ENCODE measurements around the gene LRRC15. TPM values are rescaled to one million over a fixed set of nuclear protein-coding genes. Genes with fewer than 3 reads are reported as not detected.

The LRRC15 gene
- polyA plus RNA-seq, 1 experiment = 4.9 TPM

DNA sequence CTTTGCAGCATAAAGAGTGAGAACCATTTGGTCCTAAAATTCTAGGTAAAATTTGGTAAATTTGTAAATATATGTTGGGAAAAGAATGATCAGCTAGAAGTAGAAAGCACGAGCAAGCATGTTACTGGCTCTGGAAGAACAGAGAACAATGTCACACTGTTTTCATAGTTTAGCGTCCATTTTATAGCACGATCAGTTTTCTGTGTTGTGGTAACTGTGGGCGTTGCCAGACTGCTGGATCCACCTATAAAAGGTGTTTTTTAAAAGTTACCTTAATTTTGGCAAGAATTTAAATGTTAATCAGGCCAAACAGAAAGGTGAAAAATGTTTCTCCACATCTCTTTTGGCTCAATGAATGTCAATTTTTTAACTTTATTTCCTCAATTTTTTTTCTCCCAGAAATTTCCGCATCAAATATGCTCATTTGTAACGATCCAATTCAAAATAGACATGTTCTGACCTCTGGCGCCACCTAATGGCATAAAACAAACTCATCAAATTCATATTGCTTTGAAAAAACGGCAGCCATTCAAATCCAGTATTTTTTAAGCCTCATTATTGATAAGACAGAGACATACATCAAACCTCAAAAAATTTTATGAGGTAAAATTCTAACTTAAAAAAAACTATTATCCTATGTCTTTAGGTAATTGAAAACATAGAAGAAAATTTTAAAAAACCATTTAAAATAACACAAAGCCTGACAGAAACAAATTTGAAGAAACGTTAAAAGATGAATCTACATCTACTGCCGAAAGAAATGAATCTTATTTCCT lies 35.0 kb upstream of the LRRC15 start:
- no peaks in the 10 kb centered on the region for H3K27me3 ChIP-seq (ENCODE audit: control insufficient read depth, insufficient read depth, low read length)
- no peaks in the 10 kb centered on the region for H3K9me3 ChIP-seq (ENCODE audit: control insufficient read depth, insufficient read depth, low read length)
- H3K27ac ChIP-seq (ENCODE audit: low read depth, low read length) = no peak overlapping the region
- no peak overlapping the region for H3K4me3 ChIP-seq (ENCODE audit: low read depth, low read length)
- ChIA-PET POLR2A (no interaction called here), CTCF (interaction anchor here (0.6 to 7.8 kb wide), 18 partner anchors 9 to 624 kb away, joined by 3 to 98 read pairs (median 4); no protein-coding TSS in a partner anchor)
- DNase-seq (ENCODE audit: low read depth, low spot score) = no peak
- TF ChIP-seq, protein P1, sequence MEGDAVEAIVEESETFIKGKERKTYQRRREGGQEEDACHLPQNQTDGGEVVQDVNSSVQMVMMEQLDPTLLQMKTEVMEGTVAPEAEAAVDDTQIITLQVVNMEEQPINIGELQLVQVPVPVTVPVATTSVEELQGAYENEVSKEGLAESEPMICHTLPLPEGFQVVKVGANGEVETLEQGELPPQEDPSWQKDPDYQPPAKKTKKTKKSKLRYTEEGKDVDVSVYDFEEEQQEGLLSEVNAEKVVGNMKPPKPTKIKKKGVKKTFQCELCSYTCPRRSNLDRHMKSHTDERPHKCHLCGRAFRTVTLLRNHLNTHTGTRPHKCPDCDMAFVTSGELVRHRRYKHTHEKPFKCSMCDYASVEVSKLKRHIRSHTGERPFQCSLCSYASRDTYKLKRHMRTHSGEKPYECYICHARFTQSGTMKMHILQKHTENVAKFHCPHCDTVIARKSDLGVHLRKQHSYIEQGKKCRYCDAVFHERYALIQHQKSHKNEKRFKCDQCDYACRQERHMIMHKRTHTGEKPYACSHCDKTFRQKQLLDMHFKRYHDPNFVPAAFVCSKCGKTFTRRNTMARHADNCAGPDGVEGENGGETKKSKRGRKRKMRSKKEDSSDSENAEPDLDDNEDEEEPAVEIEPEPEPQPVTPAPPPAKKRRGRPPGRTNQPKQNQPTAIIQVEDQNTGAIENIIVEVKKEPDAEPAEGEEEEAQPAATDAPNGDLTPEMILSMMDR (IDR thresholded peaks at IDR 0.05; ENCODE audit: low read depth, low read length) = peak; percentile 66

DNA sequence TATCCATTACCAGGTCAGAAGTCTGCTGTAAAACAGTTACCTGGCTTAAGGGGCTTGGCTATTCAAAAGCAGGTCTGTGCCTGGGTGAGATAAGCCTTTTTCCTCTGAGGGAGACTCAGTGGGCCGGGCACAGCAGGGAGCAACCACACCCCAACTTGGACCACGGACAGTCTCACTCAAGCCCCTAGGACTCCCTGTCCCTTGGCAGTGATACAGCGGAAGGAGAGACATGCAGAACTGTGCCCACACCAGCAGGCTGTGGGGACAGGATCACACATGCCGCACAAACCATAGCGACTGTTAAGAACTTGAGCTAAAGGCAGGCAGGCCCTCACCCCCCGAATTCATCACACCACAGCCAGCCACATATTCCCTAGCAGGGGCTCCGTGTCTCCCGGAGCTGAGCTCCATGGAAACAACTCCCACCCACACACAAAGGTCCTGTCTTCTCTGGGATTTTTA lies 32.4 kb upstream of the LRRC15 start:
- CTCF ChIA-PET = interaction anchor here (0.7 to 7.8 kb wide), 6 partner anchors 9 to 69 kb away, joined by 3 to 98 read pairs (median 3); no protein-coding TSS in a partner anchor
- Histone ChIP-seq H3K27ac (ENCODE audit: low read depth, low read length) (no peak overlapping the region), H3K4me3 (ENCODE audit: low read depth, low read length) (no peak overlapping the region), H3K9me3 (ENCODE audit: control insufficient read depth, insufficient read depth, low read length) (no peaks in the 10 kb centered on the region), H3K27me3 (ENCODE audit: control insufficient read depth, insufficient read depth, low read length) (peaks cover 11% of the 10 kb centered on the region)
- TF ChIP-seq, protein P1 (IDR thresholded peaks at IDR 0.05; ENCODE audit: low read depth, low read length) = no peak
- POLR2A ChIA-PET = no interaction called here
- no peak for DNase-seq (ENCODE audit: low read depth, low spot score)

DNA sequence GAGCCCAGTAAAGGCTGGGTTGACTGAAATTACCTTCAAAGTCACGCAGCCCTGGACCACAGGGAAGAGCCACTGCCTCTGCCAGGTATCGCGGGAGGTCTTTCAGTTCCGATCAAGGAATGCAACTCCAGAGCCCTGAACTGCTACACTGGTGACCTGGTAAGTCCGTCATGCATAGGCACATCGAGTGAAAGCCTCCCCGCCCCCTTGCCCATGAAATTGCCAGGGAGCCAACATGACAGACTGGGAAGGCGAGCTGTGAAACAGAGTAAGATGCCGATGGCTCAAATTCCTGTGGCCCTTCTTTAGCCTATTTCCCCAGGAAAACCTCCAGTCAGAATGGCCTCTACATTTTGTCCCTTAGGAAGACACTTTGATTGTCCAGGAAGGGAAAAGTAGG lies 31.8 kb upstream of the LRRC15 start:
- POLR2A ChIA-PET = no interaction called here
- H3K9me3 ChIP-seq (ENCODE audit: control insufficient read depth, insufficient read depth, low read length) = no peaks in the 10 kb centered on the region
- H3K4me3 ChIP-seq (ENCODE audit: low read depth, low read length) = no peak overlapping the region
- CTCF ChIA-PET = interaction anchor here (1.2 to 7.8 kb wide), 3 partner anchors 51 to 66 kb away, joined by 3 to 98 read pairs (median 4); no protein-coding TSS in a partner anchor
- no peak overlapping the region for H3K27ac ChIP-seq (ENCODE audit: low read depth, low read length)
- no peak for DNase-seq (ENCODE audit: low read depth, low spot score)
- H3K27me3 ChIP-seq (ENCODE audit: control insufficient read depth, insufficient read depth, low read length) = peaks cover 13% of the 10 kb centered on the region
- TF ChIP-seq, protein P1 (IDR thresholded peaks at IDR 0.05; ENCODE audit: low read depth, low read length) = no peak

DNA sequence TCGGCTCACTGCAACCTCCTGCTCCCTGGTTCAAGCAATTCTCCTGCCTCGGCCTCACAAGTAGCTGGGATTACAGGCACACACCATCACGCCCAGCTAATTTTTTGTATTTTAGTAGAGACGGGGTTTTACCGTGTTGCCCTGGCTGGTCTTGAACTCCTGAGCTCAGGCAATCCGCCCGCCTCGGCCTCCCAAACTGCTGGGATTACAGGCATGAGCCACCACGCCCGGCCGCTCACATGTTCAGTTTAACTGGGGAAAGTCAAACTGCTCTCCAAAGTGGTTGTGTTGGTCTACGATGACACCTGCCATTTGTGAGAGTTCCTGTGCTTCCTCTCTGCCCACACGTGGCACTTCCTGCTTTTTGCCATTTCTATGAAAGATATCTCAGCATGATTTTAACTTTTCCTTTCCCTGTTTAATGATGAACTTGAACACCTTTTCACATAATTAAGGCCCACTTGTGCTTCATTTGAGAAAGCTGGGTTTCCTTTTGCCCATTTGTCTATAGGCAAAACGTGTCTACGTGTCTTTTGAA lies 30.4 kb upstream of the LRRC15 start:
- ChIA-PET CTCF (interaction anchor here (0.6 to 6.7 kb wide), 5 partner anchors 56 to 681 kb away, joined by 3 to 69 read pairs (median 6); no protein-coding TSS in a partner anchor), POLR2A (interaction anchor here (0.6 kb wide), 1 partner anchor 60 kb away, joined by 4 read pairs; no protein-coding TSS in a partner anchor)
- Histone ChIP-seq H3K4me3 (ENCODE audit: low read depth, low read length) (no peak overlapping the region), H3K27ac (ENCODE audit: low read depth, low read length) (no peak overlapping the region), H3K9me3 (ENCODE audit: control insufficient read depth, insufficient read depth, low read length) (no peaks in the 10 kb centered on the region), H3K27me3 (ENCODE audit: control insufficient read depth, insufficient read depth, low read length) (peaks cover 14% of the 10 kb centered on the region)
- DNase-seq (ENCODE audit: low read depth, low spot score) = no peak
- TF ChIP-seq, protein P1 (IDR thresholded peaks at IDR 0.05; ENCODE audit: low read depth, low read length) = no peak

DNA sequence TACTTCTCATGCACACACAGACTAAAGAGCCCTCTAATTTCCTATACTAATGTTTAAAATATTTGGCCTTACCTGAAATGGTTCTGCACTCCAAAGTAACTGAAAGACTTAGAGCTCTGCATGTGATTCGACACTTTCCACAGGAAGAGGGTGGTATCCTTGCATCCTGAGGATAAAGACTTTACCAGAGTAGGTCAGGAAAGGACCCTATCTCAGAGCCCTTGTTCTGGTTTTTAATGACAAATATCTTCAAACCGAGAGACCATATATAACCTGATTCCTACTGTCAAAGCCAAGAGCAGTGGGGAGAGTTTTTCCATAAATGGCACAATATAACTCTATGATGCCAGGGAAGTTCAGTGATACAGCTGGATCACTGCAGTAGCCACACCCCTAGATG lies 29.6 kb upstream of the LRRC15 start, which contains the start of gene GP5:
TSS of gene GP5 (minus strand) at position 101 of the 400 bp plus-strand sequence. CDS start 984 bp downstream, outside the sequence.
- CTCF ChIA-PET = interaction anchor here (0.6 to 6.7 kb wide), 6 partner anchors 8 to 680 kb away, joined by 3 to 69 read pairs (median 6); no protein-coding TSS in a partner anchor
- peak within 1 kb of the TSS; percentile 32 for H3K4me3 ChIP-seq (ENCODE audit: low read depth, low read length)
- H3K27ac ChIP-seq (ENCODE audit: low read depth, low read length) = no peak within 1 kb of the TSS
- peaks cover 16% of the 10 kb centered on the region for H3K27me3 ChIP-seq (ENCODE audit: control insufficient read depth, insufficient read depth, low read length)
- no peaks in the 10 kb centered on the region for H3K9me3 ChIP-seq (ENCODE audit: control insufficient read depth, insufficient read depth, low read length)
- DNase-seq (ENCODE audit: low read depth, low spot score) = no peak
- TF ChIP-seq, protein P1 (IDR thresholded peaks at IDR 0.05; ENCODE audit: low read depth, low read length) = no peak
- POLR2A ChIA-PET = no interaction called here

All from AG04450 (cell line).